ENCODE data around the gene TNFRSF4.

DNA sequence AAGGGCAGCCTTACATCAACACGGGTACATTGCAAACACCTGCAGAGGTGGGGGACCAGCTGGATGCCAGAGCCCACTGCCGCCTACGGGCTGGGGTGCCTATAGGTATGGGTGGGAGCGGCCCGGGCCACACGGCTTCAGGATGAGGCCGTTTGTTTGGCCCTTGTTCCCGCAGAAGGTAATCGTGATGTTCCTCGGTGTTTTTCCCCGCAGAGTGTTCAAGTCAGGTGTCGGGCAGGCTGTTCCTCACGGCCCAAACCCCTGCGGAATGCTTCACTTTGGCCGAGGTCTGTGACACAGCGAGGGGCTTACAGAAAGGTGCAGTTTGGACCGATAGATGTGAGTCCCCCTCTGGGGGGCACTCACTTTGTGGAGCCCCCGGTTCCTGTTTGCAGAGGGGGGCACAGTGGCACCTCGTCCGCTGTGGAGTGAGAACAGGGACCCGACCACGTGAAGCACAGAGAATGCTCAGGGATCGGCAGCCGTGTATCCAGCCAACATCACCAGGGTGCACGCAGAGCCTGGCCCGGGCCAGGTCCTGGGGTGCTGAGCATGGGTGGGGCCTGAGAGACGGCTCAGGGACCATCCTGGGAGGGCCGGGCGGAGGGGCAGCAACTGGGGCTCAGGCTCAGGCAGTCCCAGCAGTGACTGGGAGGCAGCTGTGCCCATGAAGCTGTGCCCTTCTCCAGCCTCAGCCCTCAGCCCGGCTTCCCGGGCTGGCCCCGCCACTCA is 40.7 kb downstream of the TNFRSF4 start:
- TF ChIP-seq EZH2phosphoT487 (IDR thresholded peaks at IDR 0.05; ENCODE audit: borderline replicate concordance) (no peak), ELF1 (IDR thresholded peaks at IDR 0.05; ENCODE audit: borderline replicate concordance, low read depth) (no peak), POLR2AphosphoS5 (IDR thresholded peaks at IDR 0.05; ENCODE audit: low read depth, low read length) (no peak), POLR2A (IDR thresholded peaks at IDR 0.05; ENCODE audit: borderline replicate concordance, extremely low read depth, insufficient read depth, insufficient read length) (no peak), RAD21 (IDR thresholded peaks at IDR 0.05; ENCODE audit: low read depth) (no peak), EGR1 (IDR thresholded peaks at IDR 0.05; ENCODE audit: low read depth) (no peak), ZNF274 (IDR thresholded peaks at IDR 0.05; ENCODE audit: low read depth, low read length) (no peak), JUND (IDR thresholded peaks at IDR 0.05) (no peak), EZH2 (IDR thresholded peaks at IDR 0.05) (no peak)
- TF ChIP-seq, protein P1, sequence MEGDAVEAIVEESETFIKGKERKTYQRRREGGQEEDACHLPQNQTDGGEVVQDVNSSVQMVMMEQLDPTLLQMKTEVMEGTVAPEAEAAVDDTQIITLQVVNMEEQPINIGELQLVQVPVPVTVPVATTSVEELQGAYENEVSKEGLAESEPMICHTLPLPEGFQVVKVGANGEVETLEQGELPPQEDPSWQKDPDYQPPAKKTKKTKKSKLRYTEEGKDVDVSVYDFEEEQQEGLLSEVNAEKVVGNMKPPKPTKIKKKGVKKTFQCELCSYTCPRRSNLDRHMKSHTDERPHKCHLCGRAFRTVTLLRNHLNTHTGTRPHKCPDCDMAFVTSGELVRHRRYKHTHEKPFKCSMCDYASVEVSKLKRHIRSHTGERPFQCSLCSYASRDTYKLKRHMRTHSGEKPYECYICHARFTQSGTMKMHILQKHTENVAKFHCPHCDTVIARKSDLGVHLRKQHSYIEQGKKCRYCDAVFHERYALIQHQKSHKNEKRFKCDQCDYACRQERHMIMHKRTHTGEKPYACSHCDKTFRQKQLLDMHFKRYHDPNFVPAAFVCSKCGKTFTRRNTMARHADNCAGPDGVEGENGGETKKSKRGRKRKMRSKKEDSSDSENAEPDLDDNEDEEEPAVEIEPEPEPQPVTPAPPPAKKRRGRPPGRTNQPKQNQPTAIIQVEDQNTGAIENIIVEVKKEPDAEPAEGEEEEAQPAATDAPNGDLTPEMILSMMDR (IDR thresholded peaks at IDR 0.05 in 2 of 3, conservative IDR thresholded peaks at IDR 0.05 in 1 of 3; ENCODE audit: borderline replicate concordance in 1 of 3, insufficient read depth in 1 of 3, low read depth in 2 of 3, low read length in 2 of 3): no peak

Measured in HCT116 (cell line).